ENCODE results near the gene MSI2.

The MSI2 gene

GRCh38 chr17:57397402-57397801, 141.1 kb downstream of the MSI2 start:
- no peak for DNase-seq (ENCODE audit: low read depth, low spot score)
- peaks cover 16% of the 10 kb centered on the region for H3K9me3 ChIP-seq (ENCODE audit: insufficient read depth, low read length)
- TF ChIP-seq YY1 (IDR thresholded peaks at IDR 0.05; ENCODE audit: insufficient read depth, insufficient read length) = no peak
- no peak for TF ChIP-seq SUZ12 (IDR thresholded peaks at IDR 0.05; ENCODE audit: extremely low read depth, insufficient read depth, insufficient read length)
- no peak for TF ChIP-seq ZNF274 (IDR thresholded peaks at IDR 0.05; ENCODE audit: low read depth, low read length)
- peaks cover 10% of the 10 kb centered on the region for H3K4me1 ChIP-seq (ENCODE audit: insufficient read depth, insufficient read length)
- no peaks in the 10 kb centered on the region for H3K27me3 ChIP-seq (ENCODE audit: insufficient read depth, insufficient read length)
- H3K9ac ChIP-seq (ENCODE audit: insufficient read length, low read depth) = no peak overlapping the region
- no peak overlapping the region for H3K4me3 ChIP-seq (ENCODE audit: insufficient read length, low read depth)
- peaks cover 11% of the 10 kb centered on the region for H3K36me3 ChIP-seq (ENCODE audit: insufficient read depth, insufficient read length, low read length)

GRCh38 chr17:57399690-57400089, 143.4 kb downstream of the MSI2 start:
- no peak for DNase-seq (ENCODE audit: low read depth, low spot score)
- TF ChIP-seq ZNF274 (IDR thresholded peaks at IDR 0.05; ENCODE audit: low read depth, low read length) (no peak), SUZ12 (IDR thresholded peaks at IDR 0.05; ENCODE audit: extremely low read depth, insufficient read depth, insufficient read length) (no peak), YY1 (IDR thresholded peaks at IDR 0.05; ENCODE audit: insufficient read depth, insufficient read length) (no peak)
- H3K36me3 ChIP-seq (ENCODE audit: insufficient read depth, insufficient read length, low read length) = peaks cover 32% of the 10 kb centered on the region
- H3K9ac ChIP-seq (ENCODE audit: insufficient read length, low read depth) = no peak overlapping the region
- no peaks in the 10 kb centered on the region for H3K27me3 ChIP-seq (ENCODE audit: insufficient read depth, insufficient read length)
- H3K4me3 ChIP-seq (ENCODE audit: insufficient read length, low read depth) = no peak overlapping the region
- no peaks in the 10 kb centered on the region for H3K9me3 ChIP-seq (ENCODE audit: insufficient read depth, low read length)
- peaks cover 10% of the 10 kb centered on the region for H3K4me1 ChIP-seq (ENCODE audit: insufficient read depth, insufficient read length)

- Histone ChIP-seq H3K9ac (ENCODE audit: insufficient read length, low read depth) (no peak overlapping the region), H3K27me3 (ENCODE audit: insufficient read depth, insufficient read length) (no peaks in the 10 kb centered on the region), H3K9me3 (ENCODE audit: insufficient read depth, low read length) (no peaks in the 10 kb centered on the region), H3K4me1 (ENCODE audit: insufficient read depth, insufficient read length) (peaks cover 10% of the 10 kb centered on the region), H3K36me3 (ENCODE audit: insufficient read depth, insufficient read length, low read length) (peaks cover 34% of the 10 kb centered on the region), H3K4me3 (ENCODE audit: insufficient read length, low read depth) (no peak overlapping the region)
- TF ChIP-seq ZNF274 (IDR thresholded peaks at IDR 0.05; ENCODE audit: low read depth, low read length) (no peak), YY1 (IDR thresholded peaks at IDR 0.05; ENCODE audit: insufficient read depth, insufficient read length) (no peak), SUZ12 (IDR thresholded peaks at IDR 0.05; ENCODE audit: extremely low read depth, insufficient read depth, insufficient read length) (no peak)
- no peak for DNase-seq (ENCODE audit: low read depth, low spot score)
Observed at GRCh38 chr17:57400648-57401047, 144.3 kb downstream of the MSI2 start.

GRCh38 chr17:57401556-57402488, 145.5 kb downstream of the MSI2 start:
- H3K4me1 ChIP-seq (ENCODE audit: insufficient read depth, insufficient read length) = peaks cover 6% of the 10 kb centered on the region
- no peak for TF ChIP-seq YY1 (IDR thresholded peaks at IDR 0.05; ENCODE audit: insufficient read depth, insufficient read length)
- no peak for TF ChIP-seq ZNF274 (IDR thresholded peaks at IDR 0.05; ENCODE audit: low read depth, low read length)
- no peak for TF ChIP-seq SUZ12 (IDR thresholded peaks at IDR 0.05; ENCODE audit: extremely low read depth, insufficient read depth, insufficient read length)
- no peak overlapping the region for H3K4me3 ChIP-seq (ENCODE audit: insufficient read length, low read depth)
- H3K9ac ChIP-seq (ENCODE audit: insufficient read length, low read depth) = no peak overlapping the region
- H3K9me3 ChIP-seq (ENCODE audit: insufficient read depth, low read length) = no peaks in the 10 kb centered on the region
- peaks cover 34% of the 10 kb centered on the region for H3K36me3 ChIP-seq (ENCODE audit: insufficient read depth, insufficient read length, low read length)
- no peak for DNase-seq (ENCODE audit: low read depth, low spot score)
- H3K27me3 ChIP-seq (ENCODE audit: insufficient read depth, insufficient read length) = no peaks in the 10 kb centered on the region

GRCh38 chr17:57402681-57403180, 146.4 kb downstream of the MSI2 start:
- TF ChIP-seq SUZ12 (IDR thresholded peaks at IDR 0.05; ENCODE audit: extremely low read depth, insufficient read depth, insufficient read length) = no peak
- TF ChIP-seq YY1 (IDR thresholded peaks at IDR 0.05; ENCODE audit: insufficient read depth, insufficient read length) = no peak
- no peak for TF ChIP-seq ZNF274 (IDR thresholded peaks at IDR 0.05; ENCODE audit: low read depth, low read length)
- no peak overlapping the region for H3K4me3 ChIP-seq (ENCODE audit: insufficient read length, low read depth)
- no peak for DNase-seq (ENCODE audit: low read depth, low spot score)
- peaks cover 34% of the 10 kb centered on the region for H3K36me3 ChIP-seq (ENCODE audit: insufficient read depth, insufficient read length, low read length)
- no peak overlapping the region for H3K9ac ChIP-seq (ENCODE audit: insufficient read length, low read depth)
- no peaks in the 10 kb centered on the region for H3K9me3 ChIP-seq (ENCODE audit: insufficient read depth, low read length)
- H3K4me1 ChIP-seq (ENCODE audit: insufficient read depth, insufficient read length) = peaks cover 6% of the 10 kb centered on the region
- H3K27me3 ChIP-seq (ENCODE audit: insufficient read depth, insufficient read length) = no peaks in the 10 kb centered on the region

GRCh38 chr17:57403236-57403635, 146.9 kb downstream of the MSI2 start:
- H3K36me3 ChIP-seq (ENCODE audit: insufficient read depth, insufficient read length, low read length) = peaks cover 34% of the 10 kb centered on the region

GRCh38 chr17:57404073-57404472, 147.8 kb downstream of the MSI2 start:
- H3K4me3 ChIP-seq (ENCODE audit: insufficient read length, low read depth) = no peak overlapping the region
- no peaks in the 10 kb centered on the region for H3K27me3 ChIP-seq (ENCODE audit: insufficient read depth, insufficient read length)
- H3K9ac ChIP-seq (ENCODE audit: insufficient read length, low read depth) = no peak overlapping the region
- no peaks in the 10 kb centered on the region for H3K9me3 ChIP-seq (ENCODE audit: insufficient read depth, low read length)
- no peak for DNase-seq (ENCODE audit: low read depth, low spot score)
- peaks cover 34% of the 10 kb centered on the region for H3K36me3 ChIP-seq (ENCODE audit: insufficient read depth, insufficient read length, low read length)
- H3K4me1 ChIP-seq (ENCODE audit: insufficient read depth, insufficient read length) = peaks cover 6% of the 10 kb centered on the region
- TF ChIP-seq ZNF274 (IDR thresholded peaks at IDR 0.05; ENCODE audit: low read depth, low read length) (no peak), YY1 (IDR thresholded peaks at IDR 0.05; ENCODE audit: insufficient read depth, insufficient read length) (no peak), SUZ12 (IDR thresholded peaks at IDR 0.05; ENCODE audit: extremely low read depth, insufficient read depth, insufficient read length) (no peak)

More at GRCh38 chr17:57403236-57403635, 146.9 kb downstream of the MSI2 start:
- TF ChIP-seq ZNF274 (IDR thresholded peaks at IDR 0.05; ENCODE audit: low read depth, low read length) (no peak), YY1 (IDR thresholded peaks at IDR 0.05; ENCODE audit: insufficient read depth, insufficient read length) (no peak), SUZ12 (IDR thresholded peaks at IDR 0.05; ENCODE audit: extremely low read depth, insufficient read depth, insufficient read length) (no peak)
- Histone ChIP-seq H3K4me1 (ENCODE audit: insufficient read depth, insufficient read length) (peaks cover 6% of the 10 kb centered on the region), H3K27me3 (ENCODE audit: insufficient read depth, insufficient read length) (no peaks in the 10 kb centered on the region), H3K4me3 (ENCODE audit: insufficient read length, low read depth) (no peak overlapping the region), H3K9me3 (ENCODE audit: insufficient read depth, low read length) (no peaks in the 10 kb centered on the region), H3K9ac (ENCODE audit: insufficient read length, low read depth) (no peak overlapping the region)
- no peak for DNase-seq (ENCODE audit: low read depth, low spot score)
